ENCODE results near the gene CAPZA1.
"Not testable (repeated sequence)": the region's sequence is repeated elsewhere in the genome, so short reads cannot be mapped to it uniquely, and the experiment has no call there.

The CAPZA1 gene

DNA sequence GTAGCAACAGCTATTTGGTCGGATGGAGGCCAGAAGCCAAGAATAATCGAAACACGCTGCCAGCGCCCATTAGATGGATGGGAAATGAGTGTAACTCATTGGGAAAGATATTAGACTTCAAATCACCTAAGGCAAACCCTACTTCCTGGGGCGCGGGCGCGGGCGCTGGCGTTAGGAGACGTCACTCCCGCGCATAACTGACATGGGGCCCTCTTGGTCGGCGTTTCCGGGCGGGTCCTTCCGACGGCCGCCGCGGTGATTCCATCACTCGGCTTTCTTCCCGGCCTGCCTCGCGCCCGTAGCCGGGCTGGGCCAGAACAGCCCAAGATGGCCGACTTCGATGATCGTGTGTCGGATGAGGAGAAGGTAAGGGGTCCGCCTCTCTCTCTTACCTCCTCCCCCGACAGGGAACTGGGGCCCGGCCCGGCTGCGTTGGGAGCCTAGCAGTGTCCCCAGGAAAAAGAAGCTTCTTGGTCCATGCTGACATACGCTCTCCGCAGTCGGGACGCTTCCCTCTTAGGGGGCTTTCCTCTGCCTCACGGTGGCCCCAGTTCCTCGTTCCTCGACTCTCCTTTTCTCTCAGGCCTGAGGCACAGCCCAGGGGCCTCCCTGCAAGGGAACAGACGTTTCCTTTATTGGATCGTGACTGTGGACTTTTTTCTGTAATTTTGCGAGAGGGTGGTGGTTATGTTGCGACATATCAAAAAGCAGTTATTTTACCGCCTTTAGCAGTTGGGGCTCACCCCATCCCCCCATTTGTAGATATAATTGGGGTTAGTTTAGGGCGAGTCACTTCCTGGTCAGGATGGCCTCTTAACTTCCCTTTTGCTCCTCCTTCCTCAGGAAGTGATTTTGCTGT lies at the start of gene CAPZA1:
CAPZA1 (plus strand) TSS at position 315 of the 859 bp plus-strand sequence; CDS start at position 328, 13 bp downstream.
- DNase-seq (ENCODE audit: low read depth): peak; percentile 74
- peak within 1 kb of the TSS; percentile 94 for H3K4me3 ChIP-seq (ENCODE audit: low read depth, low read length)

DNA sequence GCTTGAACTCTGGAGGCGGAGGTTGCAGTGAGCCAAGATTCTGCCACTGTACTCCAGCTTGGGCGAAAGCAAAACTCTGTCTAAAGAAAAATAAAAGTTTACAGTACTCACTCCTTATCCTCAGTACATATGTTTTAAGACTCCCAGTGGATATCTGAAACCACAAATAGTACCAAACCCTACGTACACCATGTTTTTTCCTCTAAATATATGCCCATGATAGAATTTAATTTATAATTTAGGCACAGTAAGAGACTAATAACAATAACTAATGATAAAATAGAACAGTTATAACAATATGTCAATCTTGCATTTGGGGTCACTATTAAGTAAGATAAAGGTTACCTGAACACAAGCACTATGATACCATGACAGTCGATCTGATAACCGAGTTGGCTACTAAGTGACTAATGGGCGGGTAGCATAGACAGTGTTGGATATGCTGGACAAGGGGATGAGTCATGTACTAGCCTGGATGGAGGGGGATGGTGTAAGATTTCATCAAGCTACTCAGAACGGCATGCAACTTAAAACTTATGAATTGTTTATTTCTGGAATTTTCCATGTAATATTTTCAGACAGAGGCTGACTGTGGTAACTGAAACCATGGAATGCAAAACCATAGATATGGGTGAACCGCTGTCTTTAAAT lies 44.4 kb upstream of the CAPZA1 start:
- H3K4me3 ChIP-seq (ENCODE audit: low read depth, low read length): no peak overlapping the region
- DNase-seq (ENCODE audit: low read depth): peak; percentile 87

DNA sequence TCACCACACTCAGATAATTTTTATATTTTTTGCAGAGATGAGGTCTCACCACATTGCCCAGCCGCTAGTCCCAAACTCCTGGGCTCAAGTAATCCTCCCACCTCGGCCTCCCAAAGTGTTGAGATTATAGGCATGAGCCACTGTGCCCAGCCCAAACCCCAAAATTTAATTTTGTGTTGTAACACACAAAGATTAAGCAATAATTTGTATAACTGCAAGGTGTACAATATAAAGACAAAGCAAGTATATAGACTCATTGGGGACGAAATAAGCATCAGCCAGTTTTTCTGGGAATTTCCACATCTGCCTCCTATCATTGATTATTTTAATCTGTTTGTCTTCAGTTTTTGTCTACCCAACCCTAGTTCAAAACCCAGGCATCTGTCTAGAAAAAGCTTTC lies 43.4 kb upstream of the CAPZA1 start:
- no peak overlapping the region for H3K4me3 ChIP-seq (ENCODE audit: low read depth, low read length)
- no peak for DNase-seq (ENCODE audit: low read depth)

DNA sequence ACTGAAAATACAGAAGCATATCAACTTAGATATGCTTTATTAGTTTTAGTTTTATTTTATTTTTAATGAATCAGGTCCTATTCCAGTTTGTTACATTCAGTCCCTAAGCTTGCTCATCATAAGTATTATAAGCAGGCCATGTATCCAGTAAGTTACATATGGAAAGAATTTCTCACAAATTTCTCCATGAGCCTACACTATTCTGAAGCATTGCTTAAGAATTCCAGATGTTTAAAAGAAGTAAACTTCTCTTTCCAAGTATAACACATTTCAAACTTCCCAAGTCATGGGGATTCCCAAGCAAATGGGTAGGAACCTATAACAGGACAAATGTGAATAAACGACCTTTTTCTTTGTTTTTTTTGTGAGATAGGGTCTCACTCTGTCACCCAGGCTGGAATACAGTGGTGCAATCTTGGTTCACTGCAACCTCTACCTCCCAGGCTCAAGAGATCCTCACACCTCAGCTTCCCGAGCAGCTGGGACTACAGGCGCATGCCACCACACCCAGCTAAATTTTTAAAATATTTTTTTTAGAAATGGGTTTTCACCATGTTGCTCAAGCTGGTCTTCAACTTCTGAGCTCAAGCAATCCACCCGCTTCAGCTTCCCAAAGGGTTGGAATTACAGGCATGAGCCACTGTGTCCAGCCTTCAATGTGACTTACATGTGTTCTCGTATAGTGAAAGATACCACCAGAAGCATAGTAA lies 39.7 kb upstream of the CAPZA1 start:
- no peak for DNase-seq (ENCODE audit: low read depth)
- no peak overlapping the region for H3K4me3 ChIP-seq (ENCODE audit: low read depth, low read length)

DNA sequence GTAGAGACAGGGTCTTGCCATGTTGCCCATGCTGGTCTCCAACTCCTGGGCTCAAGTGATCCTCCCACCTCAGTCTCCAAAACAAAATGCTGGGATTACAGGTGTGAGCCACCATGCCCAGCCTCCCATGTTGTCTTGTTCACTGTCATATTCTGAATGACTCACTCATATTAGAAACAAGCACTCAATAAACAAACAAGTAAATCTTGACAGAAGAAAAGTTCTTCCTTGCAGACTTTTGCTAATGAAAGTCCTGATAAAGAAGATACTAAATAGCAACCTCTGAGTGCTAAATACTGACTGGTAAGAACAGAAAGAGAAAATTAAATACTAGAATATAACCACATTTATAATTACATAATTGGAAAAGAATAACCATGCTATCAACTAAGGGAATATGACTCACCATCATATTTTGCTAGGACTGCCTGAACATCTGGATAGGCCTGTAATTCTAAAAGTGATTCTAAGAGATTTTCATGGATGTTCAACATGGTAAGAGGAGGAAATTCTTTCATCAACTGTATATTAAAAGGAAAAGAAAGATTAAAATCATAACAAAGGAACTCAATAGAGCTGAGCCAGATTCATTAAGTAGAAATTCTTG lies 37.9 kb upstream of the CAPZA1 start:
- H3K4me3 ChIP-seq (ENCODE audit: low read depth, low read length): no peak overlapping the region
- no peak for DNase-seq (ENCODE audit: low read depth)

DNA sequence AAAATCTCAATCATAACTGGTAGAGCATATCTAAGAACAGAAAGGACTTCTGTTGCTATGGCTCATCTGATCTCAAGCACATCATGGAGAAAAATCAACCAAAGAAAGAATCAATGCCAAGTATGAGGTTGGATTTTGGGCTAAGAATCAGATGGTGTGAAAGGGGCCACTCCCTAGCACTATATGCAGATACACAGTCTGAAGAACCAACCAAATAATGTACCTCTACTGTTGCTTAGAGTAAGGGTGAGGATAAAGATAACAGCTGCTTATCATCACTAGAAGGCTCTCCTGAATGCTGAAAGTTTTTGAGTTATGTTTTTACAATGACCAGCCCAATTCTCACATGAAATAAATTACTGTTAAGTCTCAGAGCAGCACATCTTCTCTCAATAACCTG lies 36.3 kb upstream of the CAPZA1 start:
- no peak overlapping the region for H3K4me3 ChIP-seq (ENCODE audit: low read depth, low read length)
- no peak for DNase-seq (ENCODE audit: low read depth)

DNA sequence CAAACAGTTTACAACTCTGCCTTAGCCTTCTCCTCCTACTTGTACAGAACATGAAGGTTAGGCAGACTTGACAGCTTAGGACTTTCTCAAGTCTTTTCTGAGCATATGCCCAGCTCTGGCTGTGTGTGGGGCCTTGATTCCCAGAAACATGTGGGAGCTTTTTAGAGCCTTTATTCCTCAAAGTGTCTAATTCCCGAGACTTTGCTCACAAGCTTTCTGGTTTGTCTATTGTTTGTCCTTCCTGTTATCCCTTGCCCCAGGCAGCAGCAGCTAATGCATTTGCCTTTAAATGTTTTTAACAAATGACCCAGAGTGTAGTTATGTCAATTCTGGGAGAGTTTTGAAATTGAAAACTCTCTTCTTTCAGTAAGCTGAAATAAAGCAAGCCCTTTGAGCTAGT lies 29.9 kb upstream of the CAPZA1 start:
- no peak for DNase-seq (ENCODE audit: low read depth)
- no peak overlapping the region for H3K4me3 ChIP-seq (ENCODE audit: low read depth, low read length)

DNA sequence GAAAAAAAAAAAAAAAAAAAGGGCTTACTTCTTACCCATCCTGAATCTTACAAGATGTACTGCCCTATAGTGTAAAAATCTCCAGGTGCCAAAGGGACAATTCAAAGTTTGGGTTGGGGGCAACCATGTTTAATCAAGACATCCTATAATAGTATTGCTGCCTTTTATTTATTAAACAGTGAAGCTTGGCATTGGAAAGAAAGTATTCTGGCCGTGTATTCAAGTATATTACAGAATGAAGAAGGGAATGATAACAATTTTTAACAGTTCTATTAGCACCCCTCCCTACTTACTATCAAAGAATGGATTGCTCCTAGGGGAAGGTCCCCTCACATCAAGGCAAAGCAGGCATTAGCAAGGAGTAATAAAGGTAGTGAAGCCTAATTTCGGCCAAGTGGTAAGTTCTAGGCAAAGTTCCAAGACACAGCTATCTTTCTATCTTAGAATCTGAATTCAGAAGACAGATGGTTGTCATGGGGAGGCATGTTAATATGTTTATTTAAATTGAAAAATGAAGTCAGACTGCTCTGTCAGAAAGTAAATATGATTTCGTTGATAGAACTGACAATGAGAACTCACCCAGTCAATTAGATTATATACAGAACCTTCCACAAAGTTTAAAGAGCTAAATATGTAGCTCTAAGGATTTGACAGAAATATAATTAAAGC lies 25.3 kb upstream of the CAPZA1 start:
- no peak for DNase-seq (ENCODE audit: low read depth)
- no peak overlapping the region for H3K4me3 ChIP-seq (ENCODE audit: low read depth, low read length)

DNA sequence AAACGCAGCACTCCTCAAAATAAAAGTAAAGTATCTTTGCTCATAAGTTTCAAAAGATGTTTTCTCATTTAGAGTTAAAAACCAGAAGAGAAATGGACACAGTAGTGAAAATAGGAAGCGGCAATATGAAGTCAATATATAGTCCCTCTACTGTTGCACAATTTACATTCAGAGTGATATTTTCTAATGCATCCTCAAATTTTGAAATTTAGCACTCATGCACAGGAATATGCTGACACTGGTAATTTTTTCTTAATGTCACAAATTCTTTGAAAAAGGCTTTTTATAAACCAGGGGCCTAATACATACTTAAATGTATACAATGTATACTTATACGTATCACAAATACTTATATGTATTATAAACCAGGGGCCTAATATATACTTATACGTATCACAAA lies 20.2 kb upstream of the CAPZA1 start:
- no peak for DNase-seq (ENCODE audit: low read depth)
- no peak overlapping the region for H3K4me3 ChIP-seq (ENCODE audit: low read depth, low read length)

DNA sequence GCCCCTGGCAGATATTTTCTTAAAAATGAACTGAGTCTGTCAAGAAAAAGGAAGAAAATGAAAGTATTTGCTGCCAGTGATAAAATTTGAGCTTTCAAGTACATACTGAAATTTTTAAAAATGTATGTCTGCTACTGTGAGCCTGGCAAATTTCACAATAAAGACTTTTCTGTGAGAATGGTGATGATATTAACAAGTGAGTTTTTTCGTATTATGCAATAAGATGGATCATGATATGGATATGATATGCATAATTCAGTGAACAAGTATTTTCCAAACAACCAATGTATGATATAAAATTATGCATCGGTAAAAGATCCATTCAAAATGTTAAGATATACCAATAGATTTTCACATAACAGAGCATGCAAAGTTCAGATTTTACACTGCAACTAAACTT lies 16.6 kb upstream of the CAPZA1 start:
- H3K4me3 ChIP-seq (ENCODE audit: low read depth, low read length): no peak overlapping the region
- no peak for DNase-seq (ENCODE audit: low read depth)

DNA sequence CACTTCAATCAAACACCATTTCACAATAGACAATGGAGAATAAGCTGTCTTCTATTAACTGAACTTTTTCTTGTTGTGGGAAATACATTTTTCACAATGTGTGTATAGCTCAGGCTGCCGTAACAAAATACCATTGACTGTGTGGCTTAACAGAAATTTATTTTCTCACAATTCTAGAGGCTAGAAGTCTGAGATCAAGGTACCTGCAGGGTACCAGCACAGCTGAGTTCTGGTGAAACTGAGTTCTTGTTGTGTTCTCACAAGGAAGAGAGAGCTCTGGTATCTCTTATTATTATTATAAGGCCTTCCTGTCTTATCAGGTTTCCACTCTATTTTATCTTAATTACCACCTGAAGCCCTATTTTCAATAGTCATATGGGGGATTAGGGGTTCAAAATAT lies 16.1 kb upstream of the CAPZA1 start:
- DNase-seq (ENCODE audit: low read depth): no peak
- H3K4me3 ChIP-seq (ENCODE audit: low read depth, low read length): no peak overlapping the region

DNA sequence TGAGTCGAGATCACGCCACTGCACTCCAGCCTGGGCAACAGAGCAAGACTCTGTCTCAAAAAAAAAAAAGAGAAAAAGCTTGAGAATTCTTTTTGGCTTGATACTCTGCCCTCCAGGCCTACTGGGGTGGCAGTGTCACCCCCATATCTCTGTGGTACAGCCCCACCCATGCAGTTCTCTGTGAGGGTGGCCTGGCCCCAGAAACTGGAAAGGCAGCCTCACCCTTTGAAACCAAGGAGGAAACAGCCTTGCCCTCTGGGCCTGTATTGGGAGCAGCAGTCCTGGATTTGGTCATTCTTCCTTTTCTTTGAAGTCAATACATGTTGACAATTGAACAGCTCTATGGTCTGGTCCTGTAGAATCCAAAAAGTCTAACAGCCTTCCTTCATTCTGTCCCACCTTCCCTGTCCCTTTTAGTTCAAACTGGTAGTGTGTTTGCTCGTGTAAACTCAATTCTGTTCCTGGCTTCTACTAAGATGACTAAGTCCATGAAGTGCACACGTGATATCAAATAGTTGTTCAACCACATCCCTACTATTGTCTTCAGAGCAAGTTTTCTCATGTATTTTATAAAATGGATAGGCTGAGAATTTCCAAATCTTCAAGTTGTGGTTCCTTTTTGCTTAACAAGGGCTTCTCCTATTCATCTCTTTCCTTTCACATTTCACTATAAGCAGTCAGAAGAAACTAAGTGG lies 13.9 kb upstream of the CAPZA1 start:
- H3K4me3 ChIP-seq (ENCODE audit: low read depth, low read length): no peak overlapping the region
- no peak for DNase-seq (ENCODE audit: low read depth)

DNA sequence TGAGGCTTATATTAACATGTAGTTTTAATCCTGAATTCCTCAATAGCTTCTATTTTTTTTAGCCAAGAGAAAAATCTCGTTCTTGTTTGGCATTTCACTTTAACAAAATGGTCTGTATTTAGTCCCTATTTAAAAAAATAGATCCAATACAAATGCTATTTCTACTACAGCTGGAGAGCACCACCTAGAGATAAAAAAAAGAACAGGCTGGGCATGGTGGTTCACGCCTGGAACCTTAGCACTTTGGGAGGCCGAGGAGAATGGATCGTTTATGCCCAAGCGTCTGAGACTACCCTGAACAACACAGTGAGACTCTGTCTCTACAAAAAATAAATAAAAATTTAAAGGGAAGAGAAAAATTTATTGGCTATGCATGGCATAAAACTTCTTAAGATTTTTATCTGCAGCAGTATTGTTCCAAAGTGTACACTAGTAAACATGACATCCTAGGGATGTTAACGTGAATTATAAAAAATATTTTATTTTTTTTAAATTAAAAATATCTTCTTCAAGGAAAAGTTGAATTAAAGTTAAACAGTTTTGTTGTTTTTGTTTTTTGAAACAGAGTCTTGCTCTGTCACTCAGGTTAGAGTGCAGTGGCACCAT lies 5.1 kb upstream of the CAPZA1 start:
- H3K4me3 ChIP-seq (ENCODE audit: low read depth, low read length): no peak overlapping the region
- no peak for DNase-seq (ENCODE audit: low read depth)

DNA sequence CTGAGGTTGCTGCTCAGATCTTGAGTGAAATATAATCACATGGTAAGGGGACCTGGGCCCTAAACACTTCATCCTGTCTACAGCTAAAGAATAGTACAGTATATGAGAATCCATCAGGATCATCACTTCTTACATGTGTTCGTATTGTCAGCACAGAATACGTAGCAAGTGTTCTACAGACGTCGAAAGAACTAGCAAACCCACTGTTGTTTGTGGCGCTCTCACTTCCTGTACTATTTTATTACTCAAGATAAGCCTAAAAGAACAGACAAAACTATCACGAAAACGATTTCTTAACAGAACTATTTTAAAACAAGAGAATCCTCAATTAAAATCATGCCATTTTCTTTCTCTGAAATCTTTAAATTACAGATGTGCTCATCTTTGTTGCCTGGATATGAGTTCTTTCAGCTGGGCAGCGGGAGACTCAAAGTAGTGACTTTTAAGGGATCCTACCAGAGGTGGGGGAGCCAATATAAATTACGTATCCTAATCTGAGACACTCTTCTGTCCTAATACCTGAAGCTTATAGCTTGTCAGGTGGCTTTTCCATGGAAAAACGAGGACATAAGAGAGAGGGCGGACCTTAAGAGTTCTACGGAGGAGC lies 1.4 kb upstream of the CAPZA1 start:
- DNase-seq (ENCODE audit: low read depth): no peak
- peak overlapping the region; percentile 94 for H3K4me3 ChIP-seq (ENCODE audit: low read depth, low read length)

DNA sequence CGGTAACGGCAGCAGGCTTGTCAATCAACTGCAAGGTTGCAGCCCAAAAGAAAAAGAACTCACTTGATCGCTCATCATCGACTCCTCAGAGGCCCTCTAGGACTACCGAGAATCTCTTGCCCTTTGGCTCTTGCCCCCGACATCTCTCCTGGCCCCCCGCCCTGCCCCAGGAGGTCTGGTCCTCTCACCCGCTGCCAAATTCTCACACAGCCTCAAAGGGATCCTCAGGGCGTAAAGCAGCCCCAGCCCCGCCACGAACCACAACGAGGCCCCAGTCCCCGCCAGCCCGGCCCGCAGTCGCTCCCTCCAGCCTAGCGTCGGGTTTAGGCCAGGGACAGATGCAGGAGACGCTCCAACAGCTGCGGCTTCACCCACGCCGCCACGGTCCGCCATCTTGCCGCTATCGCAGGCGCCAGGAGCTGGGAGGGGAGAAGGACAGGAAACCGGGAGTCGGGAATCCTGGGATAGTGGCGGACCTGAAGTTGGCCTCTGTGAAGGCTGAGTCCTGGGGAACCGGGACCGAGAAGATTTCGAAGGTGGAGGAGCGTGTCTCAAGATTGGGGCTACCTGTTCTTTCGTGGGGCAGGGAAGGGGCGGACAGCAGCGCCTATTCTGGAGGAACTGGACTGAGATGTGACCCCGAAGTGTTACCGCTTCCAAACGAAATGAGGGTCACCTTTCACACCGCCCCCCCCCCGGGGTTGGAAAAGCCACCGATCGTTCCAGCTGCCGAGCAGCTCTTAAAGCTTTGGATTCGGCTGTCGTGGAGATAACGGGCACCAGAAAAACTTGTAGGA lies 713 bp upstream of the CAPZA1 start, which contains the start of gene ST7L:
ST7L (minus strand) TSS at position 421 of the 797 bp plus-strand sequence; CDS start at position 393, 28 bp downstream.
- DNase-seq (ENCODE audit: low read depth): peak; percentile 41
- H3K4me3 ChIP-seq (ENCODE audit: low read depth, low read length): peak within 1 kb of the TSS; percentile 94

DNA sequence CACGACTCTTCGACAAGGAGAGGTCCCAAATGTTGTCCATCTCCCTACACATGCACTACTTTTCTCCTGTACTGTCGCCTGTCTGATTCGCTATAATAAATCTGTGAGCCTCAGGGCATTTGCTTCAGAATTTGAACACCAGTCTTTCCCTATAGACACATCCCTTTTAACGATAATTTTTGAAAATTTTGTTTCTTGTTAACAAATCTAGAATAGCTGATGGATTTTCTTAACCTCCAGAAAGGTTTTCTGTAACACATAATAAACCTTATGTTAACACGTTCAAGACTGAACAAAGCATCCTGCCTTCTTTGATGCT lies 704 bp downstream of the CAPZA1 start:
- H3K4me3 ChIP-seq (ENCODE audit: low read depth, low read length): peak overlapping the region; percentile 94
- DNase-seq (ENCODE audit: low read depth): no peak

DNA sequence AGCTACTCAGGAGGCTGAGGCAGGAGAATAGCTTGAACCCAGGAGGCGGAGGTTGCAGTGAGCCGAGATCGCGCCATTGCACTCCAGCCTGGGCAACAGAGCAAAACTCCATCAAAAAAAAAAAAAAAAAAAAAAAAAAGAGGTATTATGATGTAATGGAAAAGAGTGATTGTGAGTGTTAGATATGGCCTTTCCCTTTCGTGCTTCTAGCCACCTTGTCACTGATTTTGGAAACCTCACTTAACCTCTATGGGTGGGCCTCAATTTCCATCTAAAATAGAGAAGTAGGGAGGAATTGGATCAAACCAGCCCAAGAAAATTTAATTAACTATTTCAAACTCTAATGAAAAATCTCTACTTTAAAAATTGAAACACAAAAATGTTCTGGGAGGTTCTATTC lies 4.9 kb downstream of the CAPZA1 start:
- DNase-seq (ENCODE audit: low read depth); H3K4me3 ChIP-seq (ENCODE audit: low read depth, low read length): not testable (repeated sequence)
